HFFc6 (cell line): Measurements from ENCODE around the gene NPL. TPM values are rescaled to one million over a fixed set of nuclear protein-coding genes. Genes with fewer than 3 reads are reported as not detected.

Experiments
- DNase-seq: peaks from one replicate; pipeline ENCODE4 v3.0.0-alpha.2; 2018
- H3K27ac Mint-ChIP-seq: 2 replicates; pipeline ENCODE4 v1.8.0; 2020; ENCODE audit warnings: mild to moderate bottlenecking, mixed read lengths
- H3K27me3 Mint-ChIP-seq: 2 replicates; pipeline ENCODE4 v1.8.0; 2021; ENCODE audit warnings: mild to moderate bottlenecking, moderate library complexity, mixed read lengths; ENCODE audit not compliant: insufficient read depth
- H3K36me3 Mint-ChIP-seq: 2 replicates; pipeline ENCODE4 v1.8.0; 2021; ENCODE audit warnings: low read depth, mixed read lengths
- H3K4me1 Mint-ChIP-seq: 2 replicates; pipeline ENCODE4 v1.8.0; 2020; ENCODE audit warnings: low read depth, mixed read lengths
- H3K4me3 Mint-ChIP-seq: 2 replicates; pipeline ENCODE4 v1.8.0; 2020; ENCODE audit warnings: mild to moderate bottlenecking, moderate library complexity, mixed read lengths
- H3K9me3 Mint-ChIP-seq: 2 replicates; pipeline ENCODE4 v1.8.0; 2020; ENCODE audit warnings: mild to moderate bottlenecking, mixed read lengths
- CTCF ChIP-seq: fragments of 200-600 bp; sonication (generic); IDR thresholded peaks from 2 replicates; pipeline ENCODE4 v1.5.0; 2021; ENCODE audit warnings: antibody characterized with exemption, mild to moderate bottlenecking
- long read RNA-seq: library from polyadenylated mRNA; unstranded; transcript quantifications from one replicate; pipeline ENCODE4 v2.0.0, GENCODE V29; 2019
- total RNA-seq, 6 experiments: library from RNA; stranded (reverse); fragmentation: NEBNext Ultra II Directional; extraction: Animal tissue kit (Norgen Biotek cat#: 25700); gene quantifications; 2 replicates in 1 of 6; 3 replicates in 5 of 6; pipeline ENCODE4 v1.2.3, GENCODE V29; 2021

Gene NPL, protein sequence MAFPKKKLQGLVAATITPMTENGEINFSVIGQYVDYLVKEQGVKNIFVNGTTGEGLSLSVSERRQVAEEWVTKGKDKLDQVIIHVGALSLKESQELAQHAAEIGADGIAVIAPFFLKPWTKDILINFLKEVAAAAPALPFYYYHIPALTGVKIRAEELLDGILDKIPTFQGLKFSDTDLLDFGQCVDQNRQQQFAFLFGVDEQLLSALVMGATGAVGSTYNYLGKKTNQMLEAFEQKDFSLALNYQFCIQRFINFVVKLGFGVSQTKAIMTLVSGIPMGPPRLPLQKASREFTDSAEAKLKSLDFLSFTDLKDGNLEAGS
- total RNA-seq: 1 to 10 TPM; 1.2 to 2.0 (median 1.5) TPM
- long read RNA-seq, partial matches to known transcripts: 0 of 2 reads
- long read RNA-seq, other reads (novel, unspliced or antisense): 2 of 2 reads

GRCh38 chr1:182789138-182790076 is at the start of gene NPL:
Gene NPL (plus strand): TSS chr1:182789773. CDS start chr1:182794372, 4,599 bp downstream.
- H3K27ac Mint-ChIP-seq: peak within 1 kb of the TSS; percentile 52; the same call in 1 of the 2 replicates
- no peaks in the 10 kb centered on the region for H3K36me3 Mint-ChIP-seq
- H3K4me1 Mint-ChIP-seq: peaks cover 11% of the 10 kb centered on the region
- peaks cover 8% of the 10 kb centered on the region for H3K27me3 Mint-ChIP-seq
- DNase-seq: peak; percentile 52
- no peaks in the 10 kb centered on the region for H3K9me3 Mint-ChIP-seq
- no peak for TF ChIP-seq CTCF
- H3K4me3 Mint-ChIP-seq: peak within 1 kb of the TSS; percentile 94

DNA sequence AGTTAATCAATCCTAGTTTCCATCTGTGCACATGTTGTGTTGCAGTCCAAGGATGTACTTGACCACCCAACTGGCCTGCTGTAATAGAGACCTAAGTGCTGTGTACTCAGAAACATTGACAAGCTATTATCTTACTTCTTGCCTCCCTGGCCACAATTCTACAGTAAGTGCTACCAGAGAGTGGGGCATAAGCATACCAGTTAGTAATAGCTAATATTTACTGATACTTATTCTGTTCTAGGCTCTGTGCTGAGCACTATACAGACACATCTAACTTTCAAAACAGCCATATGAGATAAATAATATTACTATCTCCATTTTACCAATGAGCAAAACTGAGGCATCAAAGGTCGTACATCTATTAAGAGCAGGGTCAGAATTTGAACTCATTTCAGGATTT is 49.5 kb upstream of the NPL start:
- Mint-ChIP-seq H3K4me1 (no peaks in the 10 kb centered on the region), H3K4me3 (no peak overlapping the region), H3K36me3 (no peaks in the 10 kb centered on the region), H3K27me3 (peaks cover 6% of the 10 kb centered on the region), H3K9me3 (no peaks in the 10 kb centered on the region), H3K27ac (no peak overlapping the region)
- no peak for DNase-seq
- TF ChIP-seq CTCF: no peak

- no peak for TF ChIP-seq CTCF
- no peaks in the 10 kb centered on the region for H3K9me3 Mint-ChIP-seq
Observed at GRCh38 chr1:182742780-182743179, 46.8 kb upstream of the NPL start.

DNA sequence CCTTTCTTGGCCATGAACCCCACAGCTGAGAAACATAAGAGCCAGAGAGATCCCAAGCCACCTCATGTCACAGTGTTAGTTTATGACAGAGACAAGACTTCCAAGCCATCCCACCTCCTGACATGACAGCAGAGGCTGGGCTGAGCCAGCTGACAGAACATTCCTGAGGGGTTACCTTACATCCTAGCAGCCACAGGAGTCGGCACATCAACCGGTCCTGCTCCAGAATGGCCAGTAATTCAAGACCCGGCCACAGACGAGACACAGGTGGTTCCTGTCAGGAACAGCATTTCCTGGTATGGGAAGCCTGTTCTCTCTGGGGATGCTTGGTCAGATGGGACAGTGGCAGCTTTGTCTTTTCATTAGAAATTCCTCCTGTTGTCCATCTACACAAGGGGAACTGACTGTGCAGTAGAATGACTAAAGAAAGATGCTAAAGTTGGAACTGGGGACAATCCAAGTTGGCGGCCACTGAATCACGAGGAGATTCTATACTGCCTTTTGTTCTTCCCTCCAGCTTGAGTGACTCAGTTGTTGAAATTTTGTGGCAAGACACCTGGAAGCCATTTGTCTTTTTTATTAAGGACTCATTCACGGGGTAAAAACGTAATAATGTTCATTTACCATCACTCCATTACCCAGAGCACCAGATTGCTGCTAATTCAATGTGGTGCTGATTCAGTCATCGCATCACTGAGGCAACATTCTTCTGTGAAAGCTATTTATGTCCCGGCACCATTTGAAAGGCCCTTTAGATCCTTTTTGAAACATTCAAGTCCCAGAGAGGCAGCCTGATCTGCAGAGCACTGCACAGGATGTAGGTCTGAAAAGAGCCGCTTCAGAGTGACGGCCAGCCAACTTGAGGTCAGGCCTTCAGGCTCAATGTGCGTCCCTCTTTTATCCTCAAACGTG is 37.2 kb upstream of the NPL start:
- DNase-seq: no peak
- H3K9me3 Mint-ChIP-seq: no peaks in the 10 kb centered on the region
- H3K4me1 Mint-ChIP-seq: peaks cover 14% of the 10 kb centered on the region; the same call in 1 of the 2 replicates
- TF ChIP-seq CTCF: no peak
- no peak overlapping the region for H3K4me3 Mint-ChIP-seq
- H3K36me3 Mint-ChIP-seq: no peaks in the 10 kb centered on the region
- H3K27ac Mint-ChIP-seq: no peak overlapping the region
- H3K27me3 Mint-ChIP-seq: peaks cover 12% of the 10 kb centered on the region

More at GRCh38 chr1:182742780-182743179, 46.8 kb upstream of the NPL start:
- Mint-ChIP-seq H3K27ac (no peak overlapping the region), H3K4me3 (no peak overlapping the region), H3K27me3 (peaks cover 8% of the 10 kb centered on the region), H3K4me1 (no peaks in the 10 kb centered on the region), H3K36me3 (no peaks in the 10 kb centered on the region)
- no peak for DNase-seq

DNA sequence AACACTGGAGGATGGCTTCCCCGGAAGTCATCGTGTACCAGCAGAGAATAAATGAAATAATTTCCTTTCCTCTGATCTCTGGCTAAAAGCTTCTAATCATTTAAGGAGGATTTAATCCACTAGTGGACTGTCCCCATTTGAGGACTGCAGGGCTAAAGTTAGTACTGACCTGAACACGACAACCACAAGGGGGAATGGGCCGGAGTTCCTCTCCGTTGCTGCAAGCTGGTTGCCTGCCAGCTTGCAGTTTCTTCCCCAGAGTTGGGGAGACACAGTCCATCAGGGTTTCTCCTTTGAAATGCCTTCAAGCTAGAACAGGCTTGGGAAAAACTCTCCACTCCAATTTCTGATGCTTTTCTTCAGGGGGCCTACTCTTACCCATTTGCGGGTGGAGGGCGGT is 35.5 kb upstream of the NPL start:
- H3K4me3 Mint-ChIP-seq: no peak overlapping the region
- H3K9me3 Mint-ChIP-seq: no peaks in the 10 kb centered on the region
- no peak overlapping the region for H3K27ac Mint-ChIP-seq
- peaks cover 13% of the 10 kb centered on the region for H3K27me3 Mint-ChIP-seq
- no peak for DNase-seq
- peaks cover 14% of the 10 kb centered on the region; the same call in 1 of the 2 replicates for H3K4me1 Mint-ChIP-seq
- TF ChIP-seq CTCF: no peak
- no peaks in the 10 kb centered on the region for H3K36me3 Mint-ChIP-seq
